ENCODE measurements around the gene DNHD1.

The DNHD1 gene

DNA sequence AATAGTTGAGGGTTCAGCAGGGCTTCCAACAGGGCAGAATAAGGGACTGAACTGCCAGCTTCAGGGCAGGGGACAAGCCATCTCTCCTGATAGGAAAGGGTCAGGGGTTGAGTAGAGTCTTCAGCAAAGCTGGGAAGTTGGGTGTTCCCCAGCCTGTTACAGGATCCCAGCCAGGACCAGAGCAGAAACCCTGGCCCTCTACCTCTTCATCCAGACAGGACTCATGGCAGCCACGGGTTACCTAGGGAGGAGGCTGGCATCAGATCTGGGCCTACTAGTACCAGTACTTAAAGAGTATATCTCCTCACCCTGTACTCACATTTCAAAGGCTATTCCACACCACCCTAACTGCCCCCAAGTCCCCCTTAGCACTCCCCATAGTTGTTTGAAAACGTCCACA lies 117.4 kb downstream of the DNHD1 start:
- DNase-seq: no peak

DNA sequence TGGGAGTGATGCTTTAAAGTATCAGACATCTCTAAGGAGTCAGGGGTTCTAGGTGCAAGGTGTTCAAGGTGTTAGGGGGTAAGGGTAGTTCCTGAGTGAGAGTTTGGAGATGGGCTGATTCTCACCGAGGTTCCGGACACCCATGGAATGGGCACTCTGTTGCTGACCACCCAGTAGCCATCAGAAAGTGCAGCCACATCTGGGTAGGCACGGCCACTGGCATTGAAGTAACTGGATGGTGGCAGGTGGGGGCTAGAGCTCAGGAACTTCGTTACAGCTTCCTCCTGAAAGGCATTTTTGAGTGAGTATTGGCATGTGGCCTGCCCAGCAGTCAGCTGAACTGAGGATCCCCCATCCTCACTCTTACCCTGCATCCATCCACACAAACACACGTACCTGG lies 118.0 kb downstream of the DNHD1 start:
- DNase-seq: no peak

DNA sequence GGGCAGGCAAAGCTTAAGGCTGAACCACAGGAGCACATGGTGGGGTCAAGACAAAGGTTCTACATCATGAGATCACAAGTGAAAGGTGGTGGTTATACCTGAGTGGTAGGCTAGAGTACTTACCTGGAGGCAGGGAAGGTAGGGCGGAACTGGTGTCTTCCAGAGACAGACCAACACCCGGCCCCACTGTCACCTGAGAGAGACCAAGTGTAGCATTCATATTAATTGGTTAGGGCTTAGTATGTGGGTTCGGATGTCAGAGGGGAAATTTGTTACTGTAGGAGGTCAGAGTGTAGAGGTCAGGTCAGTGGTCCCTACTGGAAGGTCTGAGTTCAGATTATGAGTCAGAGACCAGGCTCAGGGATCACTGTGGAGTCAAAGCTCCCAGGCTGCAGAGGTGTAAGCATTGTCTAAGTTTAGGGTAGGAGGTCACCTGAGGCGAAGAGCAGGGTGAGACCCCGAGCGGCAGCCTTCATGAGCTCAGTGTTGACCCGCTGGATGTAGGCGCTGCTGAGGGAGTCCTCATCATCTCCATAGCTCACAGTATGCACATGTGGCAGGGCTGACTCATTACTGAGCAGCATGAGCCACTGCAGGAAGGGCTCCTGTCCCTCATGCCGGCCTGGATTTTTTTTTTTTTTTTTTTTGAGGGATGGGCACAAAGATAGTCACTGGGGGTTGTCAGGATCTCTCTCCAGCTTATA lies 119.0 kb downstream of the DNHD1 start:
- no peak for DNase-seq

DNA sequence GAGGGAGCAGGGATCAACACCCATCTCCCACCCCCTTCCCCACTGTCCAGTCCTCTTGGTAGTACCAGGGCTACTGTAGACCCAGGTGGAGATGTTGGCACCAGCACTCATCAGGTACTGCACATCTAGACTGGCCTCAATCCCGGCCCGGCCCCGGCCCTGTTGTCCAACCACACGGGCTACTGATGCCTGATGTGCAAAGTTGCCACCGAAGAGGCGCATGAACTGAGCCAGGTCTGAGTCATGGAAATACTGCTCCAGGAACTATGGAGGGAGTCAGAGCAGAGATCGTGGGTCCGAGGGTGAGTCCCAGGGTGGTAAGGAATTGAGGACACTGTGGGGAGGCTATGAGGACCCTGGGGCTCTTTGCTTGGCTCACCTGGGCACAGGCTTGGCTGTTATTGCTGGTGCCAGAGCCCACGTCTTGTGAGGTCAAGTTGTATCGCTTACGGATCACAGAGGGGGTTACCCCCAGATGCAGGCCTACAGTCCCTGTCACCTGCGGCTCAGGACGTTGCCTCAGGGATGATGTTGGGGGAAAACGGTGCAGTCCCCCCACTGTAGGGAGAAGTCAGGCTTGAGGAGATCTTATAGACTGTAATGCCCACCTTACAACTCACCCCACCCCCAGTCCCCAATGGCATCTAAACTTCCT lies 119.6 kb downstream of the DNHD1 start:
- DNase-seq: no peak

DNA sequence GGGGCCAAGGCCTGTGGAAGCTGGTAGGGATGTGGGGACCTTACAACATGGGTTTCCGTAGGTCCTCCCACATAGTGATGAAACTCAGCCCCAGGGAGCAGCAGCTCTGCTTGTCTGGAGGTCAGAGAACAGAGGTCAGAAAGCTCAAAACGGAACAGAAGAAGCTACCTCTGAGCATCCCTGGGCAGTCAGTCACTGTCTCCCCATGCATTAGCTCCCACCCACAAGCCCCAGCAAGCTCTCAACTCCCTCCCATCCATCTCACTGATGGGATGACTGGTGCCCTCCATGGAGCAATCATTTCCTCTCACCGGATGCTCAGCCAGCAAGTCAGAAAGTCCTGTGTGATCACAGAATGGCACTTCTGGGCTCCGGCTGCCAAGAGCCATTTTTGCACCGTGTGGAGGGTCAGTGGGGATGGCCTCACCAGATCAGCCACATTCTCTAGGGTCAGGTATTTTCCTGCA lies 120.3 kb downstream of the DNHD1 start:
- no peak for DNase-seq

DNA sequence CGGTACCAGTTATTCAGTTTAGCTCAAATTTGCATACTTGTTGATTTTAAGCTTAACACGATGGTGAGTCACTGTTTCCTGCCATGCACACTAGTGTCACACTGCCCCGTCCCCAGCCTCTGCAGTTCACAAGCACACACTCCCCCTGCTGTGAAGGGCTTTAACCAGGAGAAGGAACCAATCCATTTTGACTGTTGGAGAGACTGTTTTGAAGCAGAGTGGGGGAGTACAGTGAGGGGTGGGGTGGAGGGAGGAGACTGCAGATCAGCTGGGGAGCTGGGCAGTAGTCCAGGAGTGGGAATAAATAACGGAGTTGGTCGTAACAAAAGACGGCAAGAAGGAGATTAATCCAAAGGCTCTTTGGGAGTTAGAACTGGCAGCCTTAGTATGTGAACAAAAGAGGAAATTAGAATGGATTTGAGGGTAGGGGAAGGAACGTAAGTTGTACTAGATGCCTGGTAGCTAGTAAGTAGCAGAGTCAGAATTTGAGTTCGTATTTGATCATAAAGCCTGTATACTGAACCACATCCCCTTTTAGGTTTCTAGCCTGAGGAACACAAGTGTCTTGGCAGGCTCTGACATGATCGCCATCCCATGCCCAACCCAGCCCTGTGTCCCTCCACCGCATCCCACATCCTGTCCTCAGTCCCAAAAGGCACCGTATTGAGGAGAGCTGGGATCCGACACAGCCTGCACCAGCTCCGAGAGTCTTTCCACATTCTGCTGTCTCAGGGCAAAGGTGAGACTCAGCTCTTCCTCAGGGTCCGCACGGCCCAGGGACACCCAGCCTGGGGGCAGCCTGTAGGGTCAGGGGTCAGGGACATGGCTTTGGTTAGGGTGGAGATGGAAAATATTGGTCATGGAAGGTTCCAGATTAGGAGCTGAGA lies 121.3 kb downstream of the DNHD1 start:
- DNase-seq: no peak

DNA sequence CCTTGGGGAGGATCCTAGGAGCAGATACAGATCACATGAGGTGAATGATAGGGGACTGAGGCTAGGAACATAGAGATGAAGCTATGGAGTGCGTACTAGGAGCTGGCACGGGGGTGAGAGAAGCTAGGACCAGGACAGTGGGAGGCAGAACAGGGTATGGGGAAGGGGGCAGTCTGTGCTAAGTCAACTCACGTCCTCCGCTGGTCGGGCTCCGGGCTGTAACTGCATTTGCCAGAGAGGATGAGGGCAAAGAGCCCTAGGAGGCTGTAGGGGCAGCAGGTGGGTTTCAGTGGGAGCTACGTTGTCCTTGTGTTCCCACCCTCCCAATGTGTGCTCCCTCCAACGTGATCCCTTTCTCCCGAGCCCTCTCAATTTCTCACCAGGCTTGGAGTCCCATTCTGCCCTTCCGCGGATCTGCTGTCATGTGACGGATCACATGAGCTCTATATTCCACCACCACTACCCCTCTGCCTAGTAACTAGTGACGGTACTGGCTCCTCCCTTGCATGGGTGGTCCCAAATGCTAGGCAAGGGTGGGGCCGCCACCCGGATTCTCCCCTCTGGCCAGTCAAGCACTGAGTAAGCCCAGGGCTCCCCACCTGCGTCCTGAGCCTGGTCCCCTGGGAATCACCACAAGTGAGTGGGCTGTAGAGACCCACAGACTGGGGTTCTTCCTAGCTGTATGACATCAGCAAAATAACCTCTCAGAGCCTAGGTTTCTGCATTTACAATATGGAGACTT lies 122.1 kb downstream of the DNHD1 start, which contains the start of gene TPP1:
TPP1 (minus strand) TSS at position 419 of the 742 bp plus-strand sequence; CDS start at position 397, 22 bp downstream.
- peak; percentile 94 for DNase-seq

DNA sequence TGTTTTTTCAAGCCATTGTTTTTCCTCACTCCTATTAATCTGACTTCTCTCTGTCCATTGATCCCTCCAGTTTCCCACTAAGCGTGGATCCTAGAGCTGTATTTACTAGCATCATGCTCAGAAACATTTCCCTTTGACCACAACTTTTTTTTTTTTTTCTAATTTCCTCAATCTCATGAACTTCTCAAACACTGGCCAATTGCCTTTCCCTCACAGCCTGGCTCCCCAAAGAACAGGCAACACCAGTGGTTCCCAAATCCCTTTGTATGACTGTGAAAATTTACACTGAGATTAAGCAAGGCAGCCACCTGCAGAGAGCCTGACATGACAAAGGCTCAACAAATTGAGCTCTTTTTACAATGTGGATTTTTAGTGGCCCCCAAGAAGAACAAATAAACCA lies 123.6 kb downstream of the DNHD1 start:
- no peak for DNase-seq
